ENCODE data around the gene ASCC1.

Gene ASCC1

DNA sequence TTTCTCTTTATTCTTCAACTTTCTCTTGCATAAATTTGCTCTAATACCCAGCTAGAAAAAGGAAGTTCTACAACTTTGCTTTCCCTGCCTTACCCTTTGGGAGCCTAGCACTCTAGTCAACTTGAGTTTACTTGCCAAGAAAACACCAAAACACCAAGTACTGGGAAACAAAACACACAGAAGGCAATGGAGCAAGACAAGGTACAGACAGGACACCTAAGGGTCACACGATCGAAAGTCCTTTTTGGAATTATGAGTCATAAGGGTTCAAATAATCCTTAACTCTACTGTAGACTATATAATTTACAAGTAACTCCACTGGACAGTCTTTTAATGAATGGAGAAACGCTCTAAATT lies 42.8 kb downstream of the ASCC1 start:
- TF ChIP-seq, protein P1, sequence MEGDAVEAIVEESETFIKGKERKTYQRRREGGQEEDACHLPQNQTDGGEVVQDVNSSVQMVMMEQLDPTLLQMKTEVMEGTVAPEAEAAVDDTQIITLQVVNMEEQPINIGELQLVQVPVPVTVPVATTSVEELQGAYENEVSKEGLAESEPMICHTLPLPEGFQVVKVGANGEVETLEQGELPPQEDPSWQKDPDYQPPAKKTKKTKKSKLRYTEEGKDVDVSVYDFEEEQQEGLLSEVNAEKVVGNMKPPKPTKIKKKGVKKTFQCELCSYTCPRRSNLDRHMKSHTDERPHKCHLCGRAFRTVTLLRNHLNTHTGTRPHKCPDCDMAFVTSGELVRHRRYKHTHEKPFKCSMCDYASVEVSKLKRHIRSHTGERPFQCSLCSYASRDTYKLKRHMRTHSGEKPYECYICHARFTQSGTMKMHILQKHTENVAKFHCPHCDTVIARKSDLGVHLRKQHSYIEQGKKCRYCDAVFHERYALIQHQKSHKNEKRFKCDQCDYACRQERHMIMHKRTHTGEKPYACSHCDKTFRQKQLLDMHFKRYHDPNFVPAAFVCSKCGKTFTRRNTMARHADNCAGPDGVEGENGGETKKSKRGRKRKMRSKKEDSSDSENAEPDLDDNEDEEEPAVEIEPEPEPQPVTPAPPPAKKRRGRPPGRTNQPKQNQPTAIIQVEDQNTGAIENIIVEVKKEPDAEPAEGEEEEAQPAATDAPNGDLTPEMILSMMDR (conservative IDR thresholded peaks at IDR 0.05) = no peak
- no peak overlapping the region for H3K27ac ChIP-seq

DNA sequence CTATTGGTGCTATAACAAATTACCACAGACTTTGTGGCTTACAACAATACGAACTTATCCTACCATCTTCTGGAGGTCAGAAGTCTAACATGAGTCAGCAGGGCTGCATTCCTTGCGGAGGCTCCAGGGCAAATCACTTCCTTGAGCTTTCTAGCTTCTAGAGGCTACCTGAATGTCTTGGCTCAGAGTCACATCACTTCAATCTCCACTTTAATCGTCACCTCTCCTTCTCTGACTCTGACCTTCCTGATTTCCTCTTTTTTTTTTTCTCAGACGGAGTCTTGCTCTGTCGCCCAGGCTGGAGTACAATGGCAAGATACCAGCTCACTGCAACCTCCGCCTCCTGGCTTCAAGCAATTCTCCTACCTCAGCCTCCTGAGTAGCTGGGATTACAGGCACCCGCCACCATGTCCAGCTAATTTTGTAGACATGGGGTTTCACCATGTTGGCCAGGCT lies 44.9 kb downstream of the ASCC1 start:
- H3K27ac ChIP-seq = no peak overlapping the region
- TF ChIP-seq, protein P1 (conservative IDR thresholded peaks at IDR 0.05) = no peak

GRCh38 chr10:72170733-72171132 lies 45.3 kb downstream of the ASCC1 start:
- TF ChIP-seq, protein P1 (conservative IDR thresholded peaks at IDR 0.05) = no peak
- H3K27ac ChIP-seq = no peak overlapping the region

- TF ChIP-seq, protein P1 (conservative IDR thresholded peaks at IDR 0.05) = no peak
- no peak overlapping the region for H3K27ac ChIP-seq
These were observed 45.8 kb downstream of the ASCC1 start for GRCh38 chr10:72170263-72170662.

- TF ChIP-seq, protein P1 (conservative IDR thresholded peaks at IDR 0.05) = no peak
- H3K27ac ChIP-seq = no peak overlapping the region
These were observed 49.0 kb downstream of the ASCC1 start for GRCh38 chr10:72167118-72167517.

GRCh38 chr10:72164617-72165016 lies 51.5 kb downstream of the ASCC1 start:
- H3K27ac ChIP-seq = peak overlapping the region; percentile 46
- TF ChIP-seq, protein P1 (conservative IDR thresholded peaks at IDR 0.05) = no peak

- TF ChIP-seq, protein P1 (conservative IDR thresholded peaks at IDR 0.05) = no peak
- no peak overlapping the region for H3K27ac ChIP-seq
These were observed 53.1 kb downstream of the ASCC1 start for GRCh38 chr10:72162978-72163377.

GRCh38 chr10:72158176-72158575 lies 57.9 kb downstream of the ASCC1 start:
- TF ChIP-seq, protein P1 (conservative IDR thresholded peaks at IDR 0.05) = no peak
- H3K27ac ChIP-seq = no peak overlapping the region
